Fibroblast of pulmonary artery (primary cell): ENCODE data around the gene AIMP1.

ENCODE experiments used
- DNase-seq: peaks from one replicate; pipeline ENCODE4 v3.0.0-alpha.2; 2010; ENCODE audit warnings: low read depth
- H3K4me3 ChIP-seq: replicated peaks from 2 replicates; pipeline ENCODE4 v1.5.1; 2011; ENCODE audit warnings: low read depth, mild to moderate bottlenecking, control low read depth, low read length, moderate library complexity
- TF ChIP-seq, protein P1 (sequence below): IDR thresholded peaks from 2 replicates; pipeline ENCODE4 v1.5.1; 2011; ENCODE audit warnings: mild to moderate bottlenecking, control low read depth, low read length, inconsistent platforms; ENCODE audit errors: missing control alignments

Gene AIMP1

DNA sequence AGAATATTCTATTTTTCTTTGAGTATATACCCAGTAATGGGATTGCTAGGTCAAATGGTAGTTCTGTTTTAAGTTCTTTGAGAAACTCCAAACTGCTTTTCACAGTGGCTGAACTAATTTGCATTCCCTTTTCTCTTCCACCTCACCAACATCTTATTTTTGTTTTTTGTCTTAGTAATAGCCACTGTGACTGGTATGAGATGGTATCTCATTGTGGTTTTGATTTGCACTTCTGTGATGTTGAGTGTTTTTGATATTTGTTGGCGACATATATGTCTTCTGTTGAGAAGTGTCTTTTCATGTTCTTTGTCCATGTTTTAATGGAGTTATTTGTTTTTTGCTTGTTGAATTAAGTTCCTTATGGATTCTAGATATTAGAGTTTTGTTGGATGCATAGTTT lies 24.4 kb downstream of the AIMP1 start:
- TF ChIP-seq, protein P1, sequence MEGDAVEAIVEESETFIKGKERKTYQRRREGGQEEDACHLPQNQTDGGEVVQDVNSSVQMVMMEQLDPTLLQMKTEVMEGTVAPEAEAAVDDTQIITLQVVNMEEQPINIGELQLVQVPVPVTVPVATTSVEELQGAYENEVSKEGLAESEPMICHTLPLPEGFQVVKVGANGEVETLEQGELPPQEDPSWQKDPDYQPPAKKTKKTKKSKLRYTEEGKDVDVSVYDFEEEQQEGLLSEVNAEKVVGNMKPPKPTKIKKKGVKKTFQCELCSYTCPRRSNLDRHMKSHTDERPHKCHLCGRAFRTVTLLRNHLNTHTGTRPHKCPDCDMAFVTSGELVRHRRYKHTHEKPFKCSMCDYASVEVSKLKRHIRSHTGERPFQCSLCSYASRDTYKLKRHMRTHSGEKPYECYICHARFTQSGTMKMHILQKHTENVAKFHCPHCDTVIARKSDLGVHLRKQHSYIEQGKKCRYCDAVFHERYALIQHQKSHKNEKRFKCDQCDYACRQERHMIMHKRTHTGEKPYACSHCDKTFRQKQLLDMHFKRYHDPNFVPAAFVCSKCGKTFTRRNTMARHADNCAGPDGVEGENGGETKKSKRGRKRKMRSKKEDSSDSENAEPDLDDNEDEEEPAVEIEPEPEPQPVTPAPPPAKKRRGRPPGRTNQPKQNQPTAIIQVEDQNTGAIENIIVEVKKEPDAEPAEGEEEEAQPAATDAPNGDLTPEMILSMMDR: no peak
- H3K4me3 ChIP-seq: no peak overlapping the region
- DNase-seq: no peak

DNA sequence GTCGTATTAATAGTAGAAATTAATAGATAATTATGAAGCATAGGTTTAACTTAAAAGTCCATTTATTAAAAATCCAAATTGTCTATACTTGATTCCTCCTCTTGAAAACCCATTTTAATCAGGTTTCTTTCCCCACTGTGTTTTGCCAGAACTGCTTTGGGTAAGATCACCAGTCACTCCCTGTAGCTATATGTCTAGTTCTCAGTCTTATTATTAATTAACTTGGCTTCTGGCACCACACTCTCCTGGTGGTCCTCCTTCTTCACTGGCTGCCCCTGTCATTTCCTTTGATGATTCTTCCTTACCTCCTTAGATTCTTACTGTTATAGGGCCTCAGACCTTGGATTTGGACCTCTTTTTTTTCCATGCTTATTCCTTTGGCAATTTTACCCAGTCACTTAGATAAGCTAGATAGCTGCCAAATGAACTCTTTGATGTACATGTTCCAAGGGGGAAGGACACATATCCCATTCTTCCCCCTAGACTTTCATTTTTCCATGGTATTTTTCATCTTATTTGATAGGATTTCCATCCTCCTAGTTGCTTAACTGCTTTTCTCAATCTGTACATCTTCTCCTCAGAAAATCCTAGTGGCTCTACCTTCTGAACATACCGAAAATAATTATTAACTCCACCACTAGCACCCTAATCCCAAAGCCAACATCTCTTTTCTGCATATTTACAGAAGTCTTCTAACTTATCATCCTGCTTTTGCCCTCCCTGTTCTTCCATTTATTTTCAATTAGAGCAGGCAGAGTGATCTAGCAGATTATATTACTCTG lies 27.7 kb downstream of the AIMP1 start:
- TF ChIP-seq, protein P1: no peak

DNA sequence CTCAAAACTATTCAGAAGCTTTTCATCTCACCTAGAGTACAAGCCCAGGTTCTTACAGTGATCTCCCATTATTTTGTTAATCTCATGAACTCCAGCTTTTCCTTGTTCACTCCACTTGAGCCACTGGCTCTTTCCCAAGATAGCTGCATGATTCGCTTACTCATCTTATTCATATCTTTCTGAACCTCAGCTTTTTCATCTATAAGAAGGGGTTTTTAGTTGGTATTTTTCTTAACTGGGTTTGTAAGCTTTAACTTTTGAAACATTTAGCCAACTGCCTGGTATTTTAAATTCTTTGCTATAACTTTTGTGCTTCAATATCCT lies 28.3 kb downstream of the AIMP1 start:
- TF ChIP-seq, protein P1: no peak
- peak; percentile 50 for DNase-seq
- no peak overlapping the region for H3K4me3 ChIP-seq

More for the DNA sequence above, 27.7 kb downstream of the AIMP1 start:
- DNase-seq: no peak
- no peak overlapping the region for H3K4me3 ChIP-seq

DNA sequence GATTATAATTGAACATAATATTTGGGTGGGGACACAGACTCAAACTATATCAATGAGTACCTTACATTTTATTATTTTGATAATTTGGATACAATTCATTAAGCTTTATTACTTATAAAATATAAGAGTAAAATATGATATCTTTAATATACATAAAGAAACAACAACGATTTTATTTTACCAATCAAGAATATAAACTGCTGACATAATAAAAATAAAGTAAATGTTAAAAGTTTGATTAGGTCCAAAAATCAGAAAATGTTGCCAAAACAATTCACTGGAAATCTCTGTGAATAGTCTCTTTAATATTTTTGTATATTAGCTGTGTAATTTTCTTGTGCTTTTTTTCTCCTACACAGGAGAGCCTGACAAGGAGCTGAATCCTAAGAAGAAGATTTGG lies 30.8 kb downstream of the AIMP1 start:
- DNase-seq: no peak
- TF ChIP-seq, protein P1: no peak
- no peak overlapping the region for H3K4me3 ChIP-seq

DNA sequence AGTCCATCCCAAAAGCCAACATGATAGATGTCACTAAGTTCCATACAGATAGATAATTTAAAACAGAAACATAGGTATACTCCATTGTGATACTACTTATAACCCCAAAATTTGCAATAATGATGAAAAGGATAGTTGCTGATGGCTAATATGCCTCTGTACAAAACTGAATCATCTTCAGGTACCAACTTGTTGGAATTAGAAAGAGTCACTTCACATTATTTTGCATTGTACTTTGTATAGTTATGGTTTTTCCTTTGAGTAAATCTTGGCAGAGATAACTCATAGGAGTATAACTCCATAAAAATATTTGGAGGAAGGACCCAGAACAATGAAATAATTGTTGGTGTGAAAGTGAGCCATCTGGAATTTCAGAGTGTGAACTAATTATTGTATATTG lies 34.7 kb downstream of the AIMP1 start:
- DNase-seq: no peak
- TF ChIP-seq, protein P1: no peak
- no peak overlapping the region for H3K4me3 ChIP-seq

DNA sequence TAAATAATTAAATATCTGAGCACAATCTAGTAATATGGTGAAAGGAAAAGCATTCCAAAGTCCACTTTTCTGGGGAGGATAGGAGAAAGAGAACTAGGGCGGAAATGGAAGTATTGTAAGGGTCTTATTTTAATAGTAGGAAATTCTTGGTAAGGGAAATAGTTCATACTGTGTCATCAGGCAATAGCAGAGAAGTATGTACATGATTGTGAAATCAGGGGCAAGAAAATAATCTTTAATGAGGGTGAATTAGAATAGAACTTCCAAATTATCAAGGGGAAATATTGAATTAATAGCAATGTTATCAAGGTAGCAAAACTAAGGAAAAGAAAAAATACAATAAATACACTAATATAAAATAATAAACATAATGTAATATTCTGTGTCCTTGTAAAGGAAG lies 37.4 kb downstream of the AIMP1 start:
- H3K4me3 ChIP-seq: no peak overlapping the region
- peak; percentile 16 for DNase-seq
- TF ChIP-seq, protein P1: no peak

DNA sequence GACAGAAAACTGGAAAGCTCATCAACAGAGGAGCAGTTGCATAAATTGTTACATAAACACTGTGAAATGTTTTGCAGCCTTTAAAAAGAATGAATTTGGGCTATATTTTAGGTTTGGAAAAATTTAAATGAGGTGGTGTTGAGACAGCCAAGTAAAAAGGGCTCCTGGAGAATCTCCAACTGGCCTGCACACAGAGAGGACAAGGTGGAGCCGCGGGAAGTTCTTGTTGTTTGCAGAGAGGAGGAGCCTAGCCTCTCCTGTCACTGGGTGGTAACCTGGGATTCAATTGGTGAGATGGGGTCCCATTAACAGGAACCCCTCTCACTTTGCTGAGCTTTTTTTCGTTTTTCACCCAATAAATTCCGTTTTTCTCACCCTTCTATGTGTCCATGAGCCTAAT lies 38.8 kb downstream of the AIMP1 start:
- no peak for DNase-seq
- TF ChIP-seq, protein P1: no peak
- H3K4me3 ChIP-seq: no peak overlapping the region
